HG03097 (cell line): ENCODE data around the gene GREB1L.

Source experiments
- ATAC-seq: cut with Tn5 transposase; IDR thresholded peaks from one replicate; pipeline ENCODE4 v1.9.1; 2021; ENCODE audit not compliant: unreplicated experiment, low FRiP score

The GREB1L gene

GRCh38 chr18:21538230-21538629 is 296.2 kb downstream of the GREB1L start:
- ATAC-seq, result no peak

- no peak for ATAC-seq
Observed at GRCh38 chr18:21546423-21546822, 304.4 kb downstream of the GREB1L start.

GRCh38 chr18:21548647-21549046 is 306.6 kb downstream of the GREB1L start:
- ATAC-seq, result no peak

GRCh38 chr18:21550510-21550970 is 308.5 kb downstream of the GREB1L start:
- ATAC-seq, result no peak

GRCh38 chr18:21557607-21558253 is 315.7 kb downstream of the GREB1L start:
- no peak for ATAC-seq

GRCh38 chr18:21559195-21559594 is 317.2 kb downstream of the GREB1L start:
- no peak for ATAC-seq

- ATAC-seq, result no peak
Observed at GRCh38 chr18:21571772-21572171, 329.7 kb downstream of the GREB1L start.
